PC-9 (cell line): Measurements from ENCODE around the gene FUOM. TPM values are rescaled to one million over a fixed set of nuclear protein-coding genes. Genes with fewer than 3 reads are reported as not detected.

Source experiments
- BruUV-seq: library from RNA; stranded (reverse); fragments of 400-500 nt; replicated peaks from 2 replicates; lab custom pipeline; 2021; lab: Mats Ljungman, UMichigan
- CTCF ChIA-PET: fragments of 300-600 bp; sonication (Branson Sonifier 250); formaldehyde crosslinking; loops from one replicate; lab custom pipeline; 2022; ENCODE audit warnings: antibody characterized with exemption; lab: Charles Lee
- POLR2A ChIA-PET: fragments of 300-600 bp; sonication (Branson Sonifier 250); formaldehyde crosslinking; loops from one replicate; lab custom pipeline; 2022; ENCODE audit warnings: antibody characterized with exemption; ENCODE audit not compliant: unreplicated experiment; lab: Charles Lee
- DNase-seq, 2 experiments: peaks; one replicate each; pipeline versions ENCODE4 v3.0.0 to v3.0.0-alpha.2; 2015 to 2022; ENCODE audit warnings: mixed read lengths in 1 of 2
- H2AFZ ChIP-seq: fragments of 200-600 bp; sonication (generic); 2 replicates; pipeline ENCODE4 v1.8.1; 2017; ENCODE audit warnings: antibody characterized with exemption
- H3F3A ChIP-seq: fragments of 200-600 bp; sonication (generic); 2 replicates; pipeline ENCODE4 v1.8.1; 2017; ENCODE audit warnings: antibody characterized with exemption, mild to moderate bottlenecking, low read depth; ENCODE audit not compliant: insufficient read depth
- H3K27ac ChIP-seq: fragments of 200-600 bp; sonication (generic); 2 replicates; pipeline ENCODE4 v1.6.1; 2016; ENCODE audit warnings: mixed run types
- H3K27me3 ChIP-seq: fragments of 200-600 bp; sonication (generic); 2 replicates; pipeline ENCODE4 v1.6.1; 2016; ENCODE audit warnings: low read depth, mixed run types; ENCODE audit not compliant: insufficient read depth
- H3K36me3 ChIP-seq: fragments of 200-600 bp; sonication (generic); 2 replicates; pipeline ENCODE4 v1.6.1; 2016; ENCODE audit warnings: low read depth, mixed run types
- H3K4me1 ChIP-seq: fragments of 200-600 bp; sonication (generic); replicated peaks from 2 replicates; pipeline ENCODE4 v1.6.1; 2016; ENCODE audit warnings: mixed run types; ENCODE audit not compliant: insufficient read depth
- H3K4me2 ChIP-seq: fragments of 200-600 bp; sonication (generic); 2 replicates; pipeline ENCODE4 v1.6.1; 2017; ENCODE audit warnings: mixed run types
- H3K4me3 ChIP-seq: fragments of 200-600 bp; sonication (generic); 2 replicates; pipeline ENCODE4 v1.6.1; 2016; ENCODE audit warnings: mixed run types
- H3K79me2 ChIP-seq: fragments of 200-600 bp; sonication (generic); 2 replicates; pipeline ENCODE4 v1.6.1; 2017; ENCODE audit warnings: low read depth, mixed run types
- H3K9me2 ChIP-seq: fragments of 200-600 bp; sonication (generic); 2 replicates; pipeline ENCODE4 v1.8.1; 2017; ENCODE audit warnings: mild to moderate bottlenecking; ENCODE audit not compliant: insufficient read depth
- H3K9me3 ChIP-seq: fragments of 200-600 bp; sonication (generic); 2 replicates; pipeline ENCODE4 v1.8.1; 2016; ENCODE audit warnings: low read depth; ENCODE audit not compliant: insufficient read depth
- H4K20me1 ChIP-seq: fragments of 200-600 bp; sonication (generic); 2 replicates; pipeline ENCODE4 v1.8.1; 2017; ENCODE audit not compliant: insufficient read depth
- CTCF ChIP-seq: fragments of 200-600 bp; sonication (generic); conservative IDR thresholded peaks from 2 replicates; pipeline ENCODE4 v1.6.1; 2017; ENCODE audit warnings: mixed run types, antibody characterized with exemption, mild to moderate bottlenecking, moderate library complexity
- EZH2 ChIP-seq: fragments of 200-600 bp; sonication (generic); IDR thresholded peaks from 2 replicates; pipeline ENCODE4 v1.8.0; 2017; ENCODE audit warnings: antibody characterized with exemption, low read depth
- intact Hi-C: fragments of 100-400 bp; cut with micrococcal nuclease; formaldehyde crosslinking; loops from one replicate; pipeline ENCODE4 v1.10.0; 2022; ENCODE audit not compliant: unreplicated experiment
- total RNA-seq: library from RNA; stranded (reverse); gene quantifications from 2 replicates; pipeline ENCODE4 v1.2.3, GENCODE V29; 2021

FUOM gene
- total RNA-seq, 1 experiment from 2014 or later: 7.4 TPM

- intact Hi-C loops: loop anchor here (10.0 kb wide), 1 partner anchor 149 kb away; the partner anchor contains the start of gene CYP2E1
- no peaks in the 10 kb centered on the region for H3K9me3 ChIP-seq
- H3F3A ChIP-seq: no peaks in the 10 kb centered on the region
- POLR2A ChIA-PET: no interaction called here
- no TSS peak for BruUV-seq
- H3K27ac ChIP-seq: no peak overlapping the region
- H3K4me1 ChIP-seq: no peaks in the 10 kb centered on the region; the same call in 1 of the 2 replicates
- H3K9me2 ChIP-seq: no peaks in the 10 kb centered on the region
- DNase-seq: no peak
- H4K20me1 ChIP-seq: no peaks in the 10 kb centered on the region
- H3K4me3 ChIP-seq: no peak overlapping the region
- H3K4me2 ChIP-seq: no peak overlapping the region
- no peaks in the 10 kb centered on the region for H3K27me3 ChIP-seq
- CTCF ChIA-PET: no interaction called here
- H3K79me2 ChIP-seq: peaks cover 8% of the 10 kb centered on the region; the same call in 1 of the 2 replicates
- H3K36me3 ChIP-seq: no peaks in the 10 kb centered on the region
- TF ChIP-seq CTCF: no peak
- no peak for TF ChIP-seq EZH2
- no peak overlapping the region for H2AFZ ChIP-seq
Measured at GRCh38 chr10:133375357-133376115, 17.7 kb upstream of the FUOM start.

- Histone ChIP-seq H2AFZ (no peak within 1 kb of the TSS), H3K4me1 (no peaks in the 10 kb centered on the region; the same call in 1 of the 2 replicates), H4K20me1 (no peaks in the 10 kb centered on the region), H3K27me3 (no peaks in the 10 kb centered on the region), H3K9me2 (no peaks in the 10 kb centered on the region), H3K79me2 (peaks cover 8% of the 10 kb centered on the region; the same call in 1 of the 2 replicates), H3K4me3 (peak within 1 kb of the TSS; percentile 61; the same call in 1 of the 2 replicates), H3K36me3 (no peaks in the 10 kb centered on the region), H3K4me2 (peak within 1 kb of the TSS; percentile 75), H3K27ac (no peak within 1 kb of the TSS), H3F3A (no peaks in the 10 kb centered on the region), H3K9me3 (no peaks in the 10 kb centered on the region)
- TF ChIP-seq CTCF (no peak), EZH2 (no peak)
- intact Hi-C loops: loop anchor here (10.0 kb wide), 1 partner anchor 151 kb away; the partner anchor contains the start of gene CYP2E1
- CTCF ChIA-PET: no interaction called here
- POLR2A ChIA-PET: interaction anchor here (0.5 to 0.7 kb wide), 2 partner anchors 49 to 91 kb away, joined by 3 to 12 read pairs; no protein-coding TSS in a partner anchor
- no TSS peak for BruUV-seq
- peak; percentile 72 to 93 for DNase-seq
Measured at GRCh38 chr10:133373174-133374090, 15.6 kb upstream of the FUOM start, which contains the start of gene ECHS1. Gene ECHS1 (minus strand): TSS chr10:133373354. CDS start chr10:133373333, 21 bp downstream.

GRCh38 chr10:133372507-133372906, 14.7 kb upstream of the FUOM start:
- ChIA-PET CTCF (no interaction called here), POLR2A (no interaction called here)
- no peaks in the 10 kb centered on the region for H3K36me3 ChIP-seq
- BruUV-seq: no TSS peak
- intact Hi-C loops: loop anchor here (10.0 kb wide), 1 partner anchor 152 kb away; the partner anchor contains the start of gene CYP2E1
- no peaks in the 10 kb centered on the region for H4K20me1 ChIP-seq
- no peak overlapping the region for H3K27ac ChIP-seq
- no peaks in the 10 kb centered on the region for H3K27me3 ChIP-seq
- no peaks in the 10 kb centered on the region for H3K9me2 ChIP-seq
- H2AFZ ChIP-seq: no peak overlapping the region
- DNase-seq: no peak
- H3K79me2 ChIP-seq: peaks cover 8% of the 10 kb centered on the region; the same call in 1 of the 2 replicates
- no peaks in the 10 kb centered on the region for H3K9me3 ChIP-seq
- H3K4me2 ChIP-seq: peak overlapping the region; percentile 75
- peak overlapping the region; percentile 33; the same call in 1 of the 2 replicates for H3K4me3 ChIP-seq
- no peaks in the 10 kb centered on the region for H3F3A ChIP-seq
- no peak for TF ChIP-seq EZH2
- no peak for TF ChIP-seq CTCF
- H3K4me1 ChIP-seq: no peaks in the 10 kb centered on the region; the same call in 1 of the 2 replicates
